Ureter (tissue), 1 donor: ENCODE data around the gene MYH7. TPM values are rescaled to one million over a fixed set of nuclear protein-coding genes. Genes with fewer than 3 reads are reported as not detected.
"Not testable (repeated sequence)": the region's sequence is repeated elsewhere in the genome, so short reads cannot be mapped to it uniquely, and the experiment has no call there.

ENCODE experiments used
- DNase-seq: peaks from one replicate; pipeline ENCODE4 v3.0.0-alpha.2; 2020; ENCODE audit warnings: low spot score
- total RNA-seq: library from RNA; stranded (reverse); gene quantifications from one replicate; pipeline ENCODE4 v1.2.4, GENCODE V29; 2023
- donor health status: DM: yes; HTN: yes; CAD: no.

MYH7 gene
- total RNA-seq, 1 donor from 2014 or later, result 2.1 TPM

DNA sequence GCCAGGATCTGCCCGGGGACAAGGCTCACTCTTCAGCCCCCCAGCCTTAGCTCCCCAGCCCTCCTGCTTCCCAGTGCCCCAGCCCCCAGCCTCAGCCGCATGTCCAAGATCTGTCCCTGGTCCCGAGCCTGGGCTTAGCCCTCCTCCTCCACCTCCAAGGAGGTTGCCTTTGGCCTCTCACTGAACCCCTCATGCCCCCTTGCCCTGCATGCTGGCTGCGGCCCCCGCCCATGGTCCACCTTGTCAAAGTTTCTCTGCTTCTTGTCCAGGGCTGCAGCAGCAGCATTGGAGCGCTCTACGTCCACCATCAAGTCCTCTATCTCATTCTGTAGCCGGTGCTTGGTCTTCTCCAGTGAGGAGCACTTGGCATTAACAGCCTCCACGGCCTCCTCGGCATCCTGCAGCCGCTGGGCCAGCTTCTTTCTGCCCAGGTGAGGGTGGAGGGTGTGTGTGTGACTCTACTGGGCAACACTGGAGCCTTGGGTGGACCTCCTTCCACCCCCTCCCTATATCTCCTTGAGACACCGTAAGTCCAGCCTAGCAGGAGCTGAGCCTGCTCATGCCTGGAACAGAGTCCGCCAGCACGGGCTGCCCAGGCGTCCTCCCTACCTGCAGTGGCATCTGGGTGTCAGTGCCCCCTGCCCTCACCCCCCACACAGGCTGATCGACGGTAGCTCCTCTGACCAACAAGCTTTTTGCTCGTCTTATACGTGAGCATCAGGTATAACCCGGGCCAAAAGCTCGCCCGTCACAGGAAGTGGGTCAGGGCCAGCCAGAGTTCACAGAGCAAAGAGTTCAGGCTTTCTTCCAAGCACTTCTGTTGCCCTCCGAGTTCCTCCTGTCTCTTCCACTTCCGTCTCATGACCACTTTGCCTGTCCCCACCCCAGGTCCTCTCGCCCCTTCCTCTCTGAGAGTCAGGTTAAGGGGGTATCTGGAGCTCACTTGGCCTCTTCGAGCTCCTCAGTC lies 47.3 kb downstream of the MYH7 start:
- no peak for DNase-seq

DNA sequence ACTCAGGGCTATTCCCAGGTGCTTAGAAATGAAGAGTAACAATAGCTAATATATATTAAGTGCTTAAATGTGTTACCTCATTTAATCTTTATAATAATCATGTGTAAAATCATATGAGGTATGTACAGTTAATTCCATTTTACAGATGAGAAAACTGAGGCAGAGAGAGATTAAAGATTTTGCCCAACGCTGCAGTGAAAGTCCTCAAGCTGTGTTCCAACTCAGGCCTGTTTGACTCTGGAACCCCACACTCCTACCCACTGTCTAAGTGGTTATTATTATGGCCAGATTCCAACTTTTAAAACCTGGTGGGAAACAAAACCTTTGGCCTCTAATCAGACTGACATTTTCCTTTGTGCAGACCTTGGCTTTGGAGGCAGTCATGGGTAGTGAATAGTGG lies 48.5 kb downstream of the MYH7 start:
- no peak for DNase-seq

DNA sequence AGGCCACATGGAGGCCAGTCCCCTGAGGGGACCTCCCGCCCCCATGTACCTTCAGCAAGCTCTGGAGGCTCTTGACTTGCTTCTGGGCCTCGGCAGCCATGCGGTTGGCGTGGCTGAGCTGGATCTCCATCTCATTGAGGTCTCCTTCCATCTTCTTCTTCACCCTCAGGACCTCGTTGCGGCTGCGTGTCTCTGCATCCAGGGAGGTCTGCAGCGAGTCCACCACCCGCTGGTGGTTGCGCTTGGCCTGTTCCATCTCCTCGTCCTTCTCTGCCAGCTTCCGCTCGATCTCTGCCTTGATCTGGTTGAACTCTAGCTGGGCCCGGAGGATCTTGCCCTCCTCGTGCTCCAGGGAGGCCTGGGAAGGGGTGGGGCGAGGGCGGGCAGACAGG lies 49.2 kb downstream of the MYH7 start:
- DNase-seq, result not testable (repeated sequence)

DNA sequence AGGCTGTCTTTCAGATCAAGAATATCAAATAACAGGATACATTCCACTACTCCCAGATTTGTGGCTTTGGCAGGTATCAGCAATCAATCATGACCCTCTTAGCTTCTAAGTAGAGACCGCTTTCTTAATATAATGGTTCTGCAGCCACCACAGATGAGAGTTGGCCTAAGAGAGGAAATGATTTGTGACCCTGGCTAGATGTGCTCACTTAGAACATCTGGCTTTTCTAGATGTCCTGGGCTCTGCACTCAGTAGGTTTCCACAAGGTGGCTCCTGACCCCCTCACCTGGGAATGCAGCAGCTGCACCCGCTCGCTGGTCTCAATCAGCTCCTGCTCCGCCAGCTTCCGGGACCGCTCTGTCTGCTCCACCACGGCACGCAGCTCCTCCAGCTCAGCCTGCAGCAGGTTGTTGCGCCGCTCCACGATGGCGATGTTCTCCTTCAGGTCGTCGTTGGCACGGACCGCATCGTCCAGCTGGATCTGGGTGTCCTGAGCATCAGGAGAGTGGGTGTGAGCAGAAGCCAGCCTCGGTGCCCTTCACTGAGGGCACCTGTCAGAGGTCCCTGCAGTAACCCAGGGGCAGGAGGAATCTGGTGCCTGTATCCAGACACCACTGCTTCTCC lies 49.7 kb downstream of the MYH7 start:
- DNase-seq, result no peak

DNA sequence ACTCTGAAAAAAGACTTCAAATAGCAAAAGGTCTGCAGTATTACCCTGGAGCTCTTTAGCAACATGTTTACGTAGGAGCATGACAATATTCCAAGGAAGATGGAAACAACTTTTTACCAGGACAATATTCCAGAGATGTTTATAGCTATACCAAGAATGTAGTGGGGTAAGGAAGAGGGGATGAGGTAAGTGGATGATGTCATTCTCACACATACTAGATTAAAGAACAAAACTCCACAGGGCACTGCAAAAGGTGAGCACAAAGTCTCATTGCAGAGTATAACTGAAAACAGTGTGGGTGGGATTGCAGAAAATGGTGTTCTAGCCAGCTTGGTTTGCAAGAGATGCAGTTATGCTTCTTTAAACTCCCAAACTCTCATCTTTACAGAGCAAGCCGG lies 50.2 kb downstream of the MYH7 start:
- DNase-seq, result no peak

DNA sequence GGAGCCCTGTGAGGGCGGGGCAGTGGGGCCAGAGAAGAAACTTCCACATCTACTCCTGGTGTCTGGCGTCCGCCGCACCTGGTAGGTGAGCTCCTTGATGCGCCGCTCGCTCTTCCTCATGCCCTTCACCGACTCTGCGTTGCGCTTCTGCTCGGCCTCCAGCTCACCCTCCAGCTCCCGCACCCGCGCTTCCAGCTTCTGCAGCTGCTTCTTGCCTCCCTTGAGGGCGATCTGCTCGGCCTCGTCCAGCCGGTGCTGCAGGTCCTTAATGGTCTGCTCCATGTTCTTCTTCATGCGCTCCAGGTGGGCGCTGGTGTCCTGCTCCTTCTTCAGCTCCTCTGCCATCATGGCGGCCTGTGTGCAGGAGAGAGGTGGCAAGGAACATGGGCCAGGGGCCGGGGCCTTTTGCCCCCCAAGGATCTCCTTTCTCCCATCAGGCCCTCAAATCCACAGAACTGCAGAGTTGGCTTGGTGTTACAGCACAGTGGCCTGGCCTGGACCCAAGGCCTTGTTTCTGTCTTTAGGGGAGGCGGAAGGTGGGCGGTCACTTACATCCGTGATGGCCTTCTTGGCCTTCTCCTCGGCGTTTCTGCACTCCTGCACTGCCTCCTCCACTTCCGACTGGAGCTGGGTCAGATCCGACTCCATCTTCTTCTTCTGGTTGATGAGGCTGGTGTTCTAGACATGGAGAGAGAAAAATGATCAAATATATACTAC lies 50.9 kb downstream of the MYH7 start:
- DNase-seq, result no peak

DNA sequence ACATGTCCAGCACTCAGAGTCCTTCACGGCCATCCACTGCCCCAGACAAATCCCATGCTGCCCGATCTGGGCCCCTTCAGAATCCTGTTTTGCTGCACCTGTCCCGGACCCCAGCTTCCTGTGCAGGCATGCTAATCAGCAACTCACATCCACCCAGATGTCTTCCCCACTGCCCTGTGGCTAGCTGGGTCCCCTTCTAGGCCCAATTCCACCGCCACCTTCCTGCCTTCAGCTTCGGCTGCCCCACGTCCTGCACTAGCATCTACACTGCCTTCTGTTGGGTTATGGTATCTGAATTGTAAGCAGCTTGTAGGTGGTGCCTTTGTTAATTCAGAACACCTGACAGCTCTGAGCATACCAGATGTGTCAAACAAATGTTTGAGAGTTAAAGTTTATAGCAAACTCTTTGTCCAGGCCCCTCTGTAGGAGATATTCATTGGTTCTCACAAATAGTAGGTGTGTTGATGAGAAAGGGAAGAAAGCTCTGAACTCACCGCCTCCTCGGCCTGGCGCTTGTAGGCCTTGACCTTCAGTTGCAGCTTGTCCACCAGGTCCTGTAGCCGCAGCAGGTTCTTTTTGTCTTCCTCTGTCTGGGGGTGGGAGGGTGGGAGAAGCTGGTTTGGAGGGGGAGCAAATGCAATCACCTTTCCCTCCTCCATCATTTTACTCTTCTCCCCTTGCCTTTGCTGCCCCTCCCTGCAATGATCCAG lies 52.6 kb downstream of the MYH7 start:
- no peak for DNase-seq

DNA sequence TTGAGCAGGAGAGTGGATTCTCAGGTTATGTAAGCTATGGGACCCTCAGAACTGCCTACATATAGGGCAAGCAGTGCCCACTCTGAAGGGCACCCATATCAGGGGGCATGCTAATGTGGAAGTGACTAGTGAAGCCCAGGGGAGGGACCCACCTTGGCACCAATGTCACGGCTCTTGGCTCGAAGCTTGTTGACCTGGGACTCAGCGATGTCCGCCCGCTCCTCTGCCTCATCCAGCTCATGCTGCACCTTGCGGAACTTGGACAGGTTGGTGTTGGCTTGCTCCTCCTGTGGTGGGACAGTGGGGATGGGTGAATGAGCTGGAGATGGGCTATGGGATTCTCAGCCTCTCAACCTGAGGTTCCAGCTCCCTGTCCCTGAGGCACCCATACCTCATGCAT lies 53.2 kb downstream of the MYH7 start:
- DNase-seq, result no peak

DNA sequence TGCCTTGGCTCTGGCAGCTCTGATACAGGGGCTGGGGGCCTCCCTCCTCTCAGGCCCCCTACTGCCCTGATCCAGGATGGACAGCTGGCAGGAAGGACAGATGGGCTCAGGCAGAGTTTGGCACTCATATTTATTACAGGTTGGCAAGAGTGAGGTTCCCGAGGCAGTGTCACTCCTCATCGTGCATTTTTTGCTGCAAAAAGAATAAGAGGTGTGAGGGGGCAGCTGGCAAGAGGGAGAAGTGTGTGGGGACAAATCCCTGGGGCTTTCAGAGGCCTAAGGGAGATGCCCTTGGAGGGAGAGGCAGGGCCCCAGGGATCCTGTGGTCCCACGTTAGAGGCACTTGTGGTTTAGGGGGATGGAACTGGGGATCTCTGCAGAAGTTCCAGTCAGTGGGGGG lies 53.6 kb downstream of the MYH7 start:
- DNase-seq, result no peak

DNA sequence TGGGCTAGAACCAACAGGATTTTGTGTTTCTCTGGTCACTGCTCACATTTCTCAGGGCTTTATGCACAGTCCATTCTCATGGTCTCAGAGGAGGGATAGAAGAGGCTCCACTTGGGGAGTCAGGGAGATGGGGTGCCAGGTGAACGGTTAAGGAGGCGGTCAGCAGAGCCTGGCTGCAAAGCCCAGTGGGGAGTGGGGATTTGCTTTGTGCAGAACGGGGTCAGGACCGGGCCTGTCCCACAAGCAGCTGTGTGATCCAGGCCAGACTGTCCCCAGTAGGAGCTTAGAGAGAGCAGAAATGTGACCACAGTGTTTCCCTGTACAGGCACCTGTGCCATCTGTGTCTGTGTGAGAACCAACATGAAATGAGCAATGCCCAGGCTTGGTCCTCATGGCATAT lies 54.5 kb downstream of the MYH7 start:
- no peak for DNase-seq

DNA sequence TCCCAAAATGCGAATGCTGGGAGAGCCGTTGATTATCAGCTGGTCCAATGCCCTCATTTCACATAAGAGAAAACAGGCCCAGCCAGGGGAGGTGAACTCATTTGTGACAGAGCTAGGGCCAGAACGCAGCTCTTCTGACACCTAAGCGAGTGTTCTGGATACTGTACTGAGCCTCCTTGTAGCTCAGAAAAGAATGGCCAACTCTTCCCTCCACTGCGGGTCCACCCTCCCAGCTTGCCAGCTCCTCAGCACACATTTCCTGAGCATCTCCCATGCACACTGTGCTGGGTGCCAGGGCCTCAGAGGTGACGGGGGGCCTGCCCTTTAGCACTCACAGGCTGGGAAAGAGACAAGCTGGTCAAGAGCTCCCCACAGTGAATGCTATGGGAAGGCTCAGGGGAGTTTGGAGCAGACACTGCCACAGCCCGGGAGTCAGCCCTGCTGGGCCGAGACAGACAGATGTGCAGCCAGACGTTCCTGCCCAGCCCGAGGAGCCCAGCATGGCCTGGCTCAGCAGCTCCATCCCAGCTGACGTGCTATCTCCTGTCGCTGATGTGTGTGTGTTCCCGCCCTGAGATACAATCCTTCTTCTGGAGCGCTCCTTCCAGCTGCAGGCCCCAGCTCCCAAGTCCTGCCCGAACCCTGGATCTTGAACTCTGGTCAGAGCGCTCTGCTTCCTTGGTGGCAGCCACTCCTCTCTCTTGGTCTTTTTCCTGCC lies 55.1 kb downstream of the MYH7 start:
- no peak for DNase-seq

DNA sequence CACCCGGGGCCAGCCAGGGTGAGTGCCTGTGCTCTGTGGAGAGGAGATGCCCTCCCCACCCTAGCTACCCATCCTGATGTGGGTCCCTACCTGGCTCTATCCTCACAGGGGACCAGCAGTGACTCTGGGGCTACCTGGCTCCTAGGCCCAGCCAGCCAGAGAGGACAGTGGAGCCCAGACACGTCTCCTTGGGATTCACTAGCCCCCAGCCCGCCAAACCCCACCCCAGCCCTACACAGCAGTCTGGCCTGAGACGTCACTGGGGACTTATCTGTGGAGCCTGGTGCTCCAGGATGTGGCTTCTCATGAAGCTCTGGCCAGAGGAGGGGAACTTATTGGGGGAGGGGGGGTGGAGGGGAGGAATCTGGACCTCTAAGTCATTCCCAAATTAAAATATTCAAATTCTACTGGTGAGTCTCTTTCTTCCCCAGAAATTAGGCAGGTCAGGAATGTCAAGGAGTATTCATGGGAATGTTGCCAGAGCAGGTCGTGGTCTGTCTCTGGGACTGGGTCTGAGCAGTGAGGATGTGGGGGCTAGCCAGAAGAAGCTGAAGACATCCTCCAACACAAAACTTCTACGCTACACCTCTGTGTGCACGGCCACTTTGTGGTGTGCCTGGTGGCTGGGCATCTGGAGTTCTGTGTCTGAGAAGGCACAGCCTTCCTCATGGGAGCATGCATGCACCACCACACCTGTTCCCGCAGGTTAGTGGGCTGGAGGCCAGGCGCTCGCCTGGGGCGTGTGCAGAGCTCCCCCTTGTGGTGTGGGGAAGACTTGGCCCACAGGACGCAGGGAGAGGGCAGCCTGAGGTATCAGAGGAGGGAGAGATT lies 55.9 kb downstream of the MYH7 start:
- peak; percentile 78 for DNase-seq

DNA sequence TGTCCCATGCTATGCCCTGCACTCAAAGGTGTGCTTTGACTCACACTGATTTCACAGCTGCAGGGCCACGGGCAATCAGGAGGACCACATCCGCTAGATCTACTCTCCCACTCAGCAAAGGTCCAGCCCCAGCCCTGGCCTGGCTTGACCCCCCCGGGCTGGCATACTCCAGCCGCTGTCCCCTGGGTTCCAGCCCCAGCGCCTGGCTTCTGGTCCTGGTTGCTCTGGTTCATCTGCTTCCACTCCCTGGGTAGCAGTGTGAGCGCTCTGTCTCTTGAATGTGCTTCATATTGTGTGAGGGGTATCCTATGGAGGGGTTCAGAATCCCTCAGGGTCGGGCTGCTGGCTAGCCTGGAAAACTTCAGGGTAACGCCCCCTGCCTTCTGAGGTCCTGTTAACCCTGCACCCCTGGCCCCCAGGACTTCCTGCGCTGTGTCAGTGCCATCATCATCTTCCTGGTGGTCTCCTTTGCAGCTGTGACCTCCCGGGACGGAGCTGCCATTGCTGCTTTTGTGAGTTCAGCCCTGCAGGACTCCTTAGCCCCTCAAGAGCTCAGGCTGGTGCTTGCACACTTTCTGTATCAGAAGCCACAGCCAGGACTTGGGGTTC lies 56.7 kb downstream of the MYH7 start:
- DNase-seq, result no peak

DNA sequence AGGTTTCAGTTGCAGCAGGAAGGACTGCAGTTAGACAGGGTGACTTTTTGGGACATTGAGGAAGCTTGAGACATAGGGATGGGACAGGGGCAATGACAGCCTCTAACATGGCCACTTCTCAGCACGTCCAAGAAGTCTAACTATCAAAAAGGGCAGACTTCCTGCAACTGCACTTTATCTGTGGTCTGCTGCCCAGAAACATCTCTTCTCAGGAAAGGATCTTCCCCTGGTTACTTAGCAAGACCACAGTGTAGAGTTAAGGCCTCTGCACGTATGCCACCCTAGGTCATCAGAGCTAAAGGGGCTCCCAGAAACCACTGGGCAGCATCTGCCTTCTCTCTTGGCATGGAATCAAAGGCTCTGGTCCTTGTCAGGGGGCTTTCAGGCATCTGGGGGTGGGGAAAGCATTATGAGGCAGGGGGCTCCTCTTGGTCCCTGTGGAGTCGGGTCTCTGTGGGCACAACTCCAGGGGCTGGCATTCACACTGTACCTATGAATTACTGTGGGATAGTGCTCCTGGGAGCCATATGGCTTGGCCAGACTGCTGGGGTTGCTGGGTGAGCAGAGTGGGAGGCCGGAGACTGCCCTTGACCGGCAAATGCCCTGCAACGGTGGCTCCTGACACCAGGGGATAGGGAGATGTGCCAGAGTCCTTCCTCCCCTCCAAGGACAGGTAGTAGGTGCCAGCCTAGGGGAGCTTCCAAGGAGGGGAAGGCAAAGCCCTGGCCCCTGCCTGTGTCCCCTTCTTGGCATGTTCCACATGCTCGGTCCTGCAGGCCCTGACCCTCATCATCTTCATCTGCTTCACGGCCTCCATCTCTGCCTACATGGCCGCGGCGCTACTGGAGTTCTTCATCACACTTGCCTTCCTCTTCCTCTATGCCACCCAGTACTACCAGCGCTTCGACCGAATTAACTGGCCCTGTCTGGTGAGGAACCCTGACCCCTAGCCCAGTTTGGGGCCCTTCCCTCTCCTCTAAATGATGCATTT lies 57.6 kb downstream of the MYH7 start:
- DNase-seq, result no peak

DNA sequence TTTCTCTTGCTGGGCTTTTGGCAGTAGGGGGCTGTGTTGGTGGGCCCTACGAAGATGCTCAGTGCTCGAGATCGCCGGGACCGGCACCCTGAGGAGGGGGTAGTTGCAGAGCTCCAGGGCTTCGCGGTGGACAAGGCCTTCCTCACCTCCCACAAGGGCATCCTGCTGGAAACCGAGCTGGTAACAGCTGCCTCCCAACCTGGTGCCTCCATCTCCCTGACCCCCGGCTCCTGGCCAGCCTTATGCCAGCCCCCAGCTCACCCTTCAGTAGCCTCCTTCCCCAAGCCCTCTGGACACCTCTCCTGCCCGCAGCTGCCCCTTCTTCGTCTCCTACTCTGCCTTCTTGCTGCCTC lies 58.3 kb downstream of the MYH7 start:
- no peak for DNase-seq

DNA sequence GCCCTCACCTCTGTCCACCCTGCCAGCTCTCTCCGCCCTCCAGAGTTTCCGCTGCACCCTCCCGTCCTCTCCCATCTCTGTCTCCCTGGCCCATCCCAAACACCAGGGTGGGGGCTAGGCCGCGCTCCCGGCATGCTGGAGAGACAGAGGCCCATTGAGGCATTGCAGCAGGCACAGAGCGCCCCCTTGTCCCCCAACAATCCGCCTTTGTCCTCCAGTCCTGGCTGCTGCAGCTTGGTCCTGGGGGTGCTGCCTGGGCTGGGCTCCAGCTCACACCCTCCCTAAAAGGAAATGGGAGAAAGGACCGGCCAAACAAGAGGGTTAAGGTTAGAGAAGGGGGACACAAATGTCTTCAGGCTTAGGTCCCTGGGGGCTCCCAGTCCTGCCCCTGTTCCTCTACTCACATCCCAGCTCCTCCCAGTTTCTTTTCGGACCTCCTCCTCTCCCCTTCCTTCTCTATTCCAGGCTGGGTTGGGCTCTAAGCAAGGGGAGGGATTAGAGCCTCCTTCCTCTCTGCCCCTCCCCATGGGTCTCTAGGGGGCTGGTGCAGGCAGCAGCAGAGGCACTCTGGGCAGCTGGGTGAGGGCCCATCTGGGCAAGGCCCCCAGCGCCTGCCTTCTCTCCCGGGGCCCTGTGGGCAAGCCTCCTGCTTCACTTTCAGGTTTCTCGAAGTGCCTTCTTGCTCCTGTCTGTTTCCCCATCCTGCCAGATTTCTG lies 58.8 kb downstream of the MYH7 start, which contains the start of gene CMTM5:
TSS of gene CMTM5 (plus strand) at position 565 of the 716 bp plus-strand sequence. CDS start 206 bp downstream, outside the sequence.
- no peak for DNase-seq

DNA sequence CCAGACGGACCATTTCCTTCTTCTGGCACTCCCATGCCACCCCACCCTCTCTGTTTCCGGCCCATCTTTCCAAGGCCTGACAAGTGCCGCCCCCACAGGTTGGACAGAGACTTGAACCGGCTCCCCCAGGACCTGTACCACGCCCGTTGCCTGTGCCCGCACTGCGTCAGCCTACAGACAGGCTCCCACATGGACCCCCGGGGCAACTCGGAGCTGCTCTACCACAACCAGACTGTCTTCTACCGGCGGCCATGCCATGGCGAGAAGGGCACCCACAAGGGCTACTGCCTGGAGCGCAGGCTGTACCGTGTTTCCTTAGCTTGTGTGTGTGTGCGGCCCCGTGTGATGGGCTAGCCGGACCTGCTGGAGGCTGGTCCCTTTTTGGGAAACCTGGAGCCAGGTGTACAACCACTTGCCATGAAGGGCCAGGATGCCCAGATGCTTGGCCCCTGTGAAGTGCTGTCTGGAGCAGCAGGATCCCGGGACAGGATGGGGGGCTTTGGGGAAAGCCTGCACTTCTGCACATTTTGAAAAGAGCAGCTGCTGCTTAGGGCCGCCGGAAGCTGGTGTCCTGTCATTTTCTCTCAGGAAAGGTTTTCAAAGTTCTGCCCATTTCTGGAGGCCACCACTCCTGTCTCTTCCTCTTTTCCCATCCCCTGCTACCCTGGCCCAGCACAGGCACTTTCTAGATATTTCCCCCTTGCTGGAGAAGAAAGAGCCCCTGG lies 59.8 kb downstream of the MYH7 start:
- no peak for DNase-seq
